H1 (cell line): ENCODE data around the gene JAKMIP1. TPM values are rescaled to one million over a fixed set of nuclear protein-coding genes. Genes with fewer than 3 reads are reported as not detected.

Experiments used
- ASH2L ChIP-seq: fragments of 200-600, 300-600 bp; sonication (generic); IDR thresholded peaks from one replicate; pipeline ENCODE4 v1.7.1; 2017; ENCODE audit warnings: low read length
- CEBPB ChIP-seq: IDR thresholded peaks from 2 replicates; pipeline ENCODE4 v1.6.1; 2012; ENCODE audit warnings: low read depth, low read length
- GABPA ChIP-seq: IDR thresholded peaks from 2 replicates; pipeline ENCODE4 v1.6.1; 2011; ENCODE audit warnings: mild to moderate bottlenecking, low read length, moderate library complexity, borderline replicate concordance; ENCODE audit not compliant: insufficient read depth
- JUN ChIP-seq: IDR thresholded peaks from 2 replicates; pipeline ENCODE4 v1.6.1; 2011; ENCODE audit warnings: low read depth, mild to moderate bottlenecking, improper control_type of control experiment, low read length
- RAD21 ChIP-seq, 2 experiments: IDR thresholded peaks in 1 of 2; conservative IDR thresholded peaks in 1 of 2; 2 replicates each; pipeline ENCODE4 v1.6.1; 2011; ENCODE audit warnings: low read depth in 2 of 2, low read length in 2 of 2, improper control_type of control experiment in 1 of 2, inconsistent platforms in 1 of 2, mild to moderate bottlenecking in 1 of 2, moderate library complexity in 1 of 2
- SIRT6 ChIP-seq: IDR thresholded peaks from one replicate; pipeline ENCODE4 v1.7.1; 2012; ENCODE audit warnings: low read length, inconsistent platforms
- SP4 ChIP-seq: IDR thresholded peaks from 2 replicates; pipeline ENCODE4 v1.6.1; 2012; ENCODE audit warnings: low read length, inconsistent platforms
- ZNF274 ChIP-seq: IDR thresholded peaks from 2 replicates; pipeline ENCODE4 v1.7.0; 2012; ENCODE audit warnings: low read length, borderline replicate concordance; ENCODE audit errors: extremely low read depth
- polyA plus RNA-seq, 7 experiments: library from polyadenylated mRNA; depleted of rRNA in 3 of 7; stranded (reverse) in 5 of 7; unstranded in 2 of 7; fragments of >200 nt in 5 of 7; fragments of 200-250 nt in 2 of 7; gene quantifications; 1 replicate in 5 of 7; 2 replicates in 1 of 7; 4 replicates in 1 of 7; pipeline versions ENCODE4 v1.2.1 to v1.2.3, GENCODE V29; 2011 to 2013; ENCODE audit warnings: missing spikeins in 2 of 7, mixed read lengths in 2 of 7
- total RNA-seq: library from RNA; stranded (reverse); fragmentation: NEBNext Ultra II Directional; extraction: Animal tissue kit (Norgen Biotek cat#: 25700); gene quantifications from 2 replicates; pipeline ENCODE4 v1.2.1, GENCODE V29; 2021
- TF ChIP-seq, protein P1 (sequence below): IDR thresholded peaks from 2 replicates; pipeline ENCODE4 v1.6.1; 2012; ENCODE audit warnings: inconsistent platforms

Gene JAKMIP1
- total and polyA plus RNA-seq, 2 of the 8 experiments (the other 6 are each of a cell fraction or from before 2014, with no cell fraction given), result 2.5 to 4.4 TPM

DNA sequence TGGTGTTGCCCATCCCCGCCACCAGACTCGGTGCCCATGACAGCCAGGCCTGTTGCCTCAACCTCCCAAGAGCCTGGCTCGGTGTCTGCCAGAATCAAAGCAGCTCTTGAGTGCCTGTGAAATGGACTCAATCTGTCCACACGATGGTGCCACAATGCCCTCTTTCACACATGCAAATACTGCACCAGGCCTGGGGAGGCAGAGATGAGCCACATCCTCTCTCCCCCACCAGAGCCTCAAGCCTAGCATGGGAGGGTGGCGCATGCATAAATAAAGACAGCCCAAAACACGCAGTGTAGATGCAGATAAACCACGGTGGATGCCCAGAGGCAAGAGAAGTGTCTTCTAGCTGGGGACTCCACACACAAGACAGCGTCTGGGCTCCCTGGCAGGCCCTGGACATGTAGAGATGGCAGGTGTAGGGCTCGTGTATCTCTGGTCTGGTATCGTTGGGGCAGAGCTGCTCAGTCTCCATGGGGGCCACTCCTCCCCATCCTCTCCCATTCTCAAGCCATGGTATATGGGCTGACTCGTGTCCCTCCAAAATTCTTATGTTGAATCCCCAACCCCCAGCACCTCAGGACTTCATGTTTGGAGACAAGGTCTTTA lies 65.6 kb downstream of the JAKMIP1 start (continued):
- TF ChIP-seq JUN (no peak), GABPA (no peak), SIRT6 (no peak), CEBPB (no peak), ZNF274 (no peak), RAD21 (IDR thresholded peaks at IDR 0.05 in 1 of 2, conservative IDR thresholded peaks at IDR 0.05 in 1 of 2; ENCODE audit: low read depth in 2 of 2, low read length in 2 of 2) (peak; percentile 51 to 64; a peak in 3 of 4 replicates), ASH2L (no peak), SP4 (no peak)
- TF ChIP-seq, protein P1, sequence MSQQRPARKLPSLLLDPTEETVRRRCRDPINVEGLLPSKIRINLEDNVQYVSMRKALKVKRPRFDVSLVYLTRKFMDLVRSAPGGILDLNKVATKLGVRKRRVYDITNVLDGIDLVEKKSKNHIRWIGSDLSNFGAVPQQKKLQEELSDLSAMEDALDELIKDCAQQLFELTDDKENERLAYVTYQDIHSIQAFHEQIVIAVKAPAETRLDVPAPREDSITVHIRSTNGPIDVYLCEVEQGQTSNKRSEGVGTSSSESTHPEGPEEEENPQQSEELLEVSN, result no peak
- TF ChIP-seq, all 59 proteins: peak for 2
